Small intestine (tissue), 7 donors: ENCODE data around the gene NCK1. TPM values are rescaled to one million over a fixed set of nuclear protein-coding genes. Genes with fewer than 3 reads are reported as not detected.

ENCODE experiments used
- DNase-seq, 2 donors: peaks; one replicate each; pipeline versions ENCODE4 v3.0.0 to v3.0.0-alpha.2; 2013
- FAIRE-seq: peaks from 2 replicates; lab custom pipeline; 2012; peaks lifted over from hg19 to GRCh38; lab: Jason Lieb, UNC
- H3K27ac ChIP-seq, 3 donors: one replicate each; pipeline ENCODE4 v1.5.1; 2013; ENCODE audit warnings: low read length in 2 of 3, mild to moderate bottlenecking in 2 of 3, control low read depth in 1 of 3, inconsistent platforms in 1 of 3, low read depth in 1 of 3, moderate library complexity in 1 of 3
- H3K27me3 ChIP-seq, 3 donors: one replicate each; pipeline ENCODE4 v1.6.1; 2013; ENCODE audit warnings: low read length in 3 of 3, inconsistent platforms in 1 of 3; ENCODE audit not compliant: control insufficient read depth in 3 of 3, insufficient read depth in 3 of 3
- H3K36me3 ChIP-seq, 3 donors: one replicate each; pipeline ENCODE4 v1.6.1; 2013; ENCODE audit warnings: low read length in 3 of 3, inconsistent platforms in 1 of 3, low read depth in 1 of 3, mild to moderate bottlenecking in 1 of 3, moderate library complexity in 1 of 3; ENCODE audit not compliant: control insufficient read depth in 3 of 3, insufficient read depth in 2 of 3
- H3K4me1 ChIP-seq, 3 donors: one replicate each; pipeline ENCODE4 v1.6.1; 2013; ENCODE audit warnings: low read length in 2 of 3, inconsistent platforms in 1 of 3, low read depth in 1 of 3, mild to moderate bottlenecking in 1 of 3, moderate library complexity in 1 of 3; ENCODE audit not compliant: control insufficient read depth in 3 of 3, insufficient read depth in 2 of 3
- H3K4me3 ChIP-seq, 3 donors: one replicate each; pipeline ENCODE4 v1.5.1; 2013; ENCODE audit warnings: low read length in 3 of 3, control low read depth in 1 of 3, inconsistent platforms in 1 of 3, low read depth in 1 of 3, mild to moderate bottlenecking in 1 of 3, moderate library complexity in 1 of 3
- H3K9me3 ChIP-seq, 2 donors: one replicate each; pipeline ENCODE4 v1.6.1; 2013; ENCODE audit warnings: low read depth in 1 of 2, low read length in 1 of 2; ENCODE audit not compliant: control insufficient read depth in 2 of 2, insufficient read depth in 1 of 2
- WGBS, 3 donors: extraction: QIAGEN DNeasy Blood & Tissue Kit; methylation state at CpG; one replicate each; pipeline ENCODE4 v1.1.7; 2013; 5-methylcytosine and 5-hydroxymethylcytosine counted together
- polyA plus RNA-seq, 4 donors: library from polyadenylated mRNA; stranded (reverse) in 3 of 4; unstranded in 1 of 4; fragments of 200-250 nt in 3 of 4; fragments of 120-200 nt in 1 of 4; gene quantifications; one replicate each; pipeline versions ENCODE4 v1.2.1 to v1.2.3, GENCODE V29; 2013
- donor health status: healthy with polysubstance abuse.
- donor health status: control.
- donor health status: control.
- donor health status: Bipolar disorder and iron deficiency.
- donor health status: healthy.

Gene NCK1
- polyA plus RNA-seq, 4 donors: 8.9 to 28.4 (median 15.2) TPM

DNA sequence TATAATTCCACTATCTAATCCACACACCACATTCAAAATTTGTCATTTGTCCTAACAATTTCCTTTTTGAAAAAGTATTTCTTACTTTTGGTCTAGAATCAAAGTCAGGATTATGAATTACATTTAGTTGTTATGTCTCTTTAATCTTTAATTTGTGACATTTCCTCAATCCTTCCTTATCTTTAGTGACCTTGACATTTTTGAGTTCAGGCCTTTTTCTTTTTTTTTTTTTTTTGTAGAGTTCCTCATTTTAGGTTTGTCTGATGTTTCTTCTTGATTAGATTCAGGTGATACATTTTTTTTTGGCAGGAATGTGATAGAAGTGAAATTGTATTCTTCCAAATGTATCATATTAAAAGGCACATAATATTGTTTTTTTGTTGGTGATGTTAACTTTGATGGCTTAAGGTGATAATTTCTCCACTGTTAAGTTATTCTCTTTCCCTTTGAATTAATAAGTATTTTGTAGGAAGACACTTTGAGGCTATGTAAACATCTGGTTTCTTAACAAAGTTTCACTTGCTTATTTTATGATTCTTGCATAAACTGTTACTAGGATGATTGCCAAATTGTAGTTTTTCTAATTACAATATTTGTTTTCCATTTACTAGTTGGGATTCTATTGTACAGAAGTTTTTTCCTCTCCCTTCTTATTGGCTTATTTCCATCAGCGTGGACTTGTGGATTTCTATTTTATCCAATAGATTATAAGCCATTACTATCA lies 26.8 kb upstream of the NCK1 start:
- peaks cover 0 to 2% (median 0%) of the 10 kb centered on the region in 3 donors for H3K4me1 ChIP-seq
- peaks cover 0 to 2% (median 0%) of the 10 kb centered on the region in 3 donors for H3K36me3 ChIP-seq
- H3K9me3 ChIP-seq: no peaks in the 10 kb centered on the region
- no peak overlapping the region for H3K4me3 ChIP-seq
- 73 to 86% (median 83%) methylated on average over 1 of the region's 1 CpG for WGBS, 3 donors
- no peak for FAIRE-seq
- H3K27me3 ChIP-seq: no peaks in the 10 kb centered on the region
- H3K27ac ChIP-seq: no peak overlapping the region
- no peak for DNase-seq

DNA sequence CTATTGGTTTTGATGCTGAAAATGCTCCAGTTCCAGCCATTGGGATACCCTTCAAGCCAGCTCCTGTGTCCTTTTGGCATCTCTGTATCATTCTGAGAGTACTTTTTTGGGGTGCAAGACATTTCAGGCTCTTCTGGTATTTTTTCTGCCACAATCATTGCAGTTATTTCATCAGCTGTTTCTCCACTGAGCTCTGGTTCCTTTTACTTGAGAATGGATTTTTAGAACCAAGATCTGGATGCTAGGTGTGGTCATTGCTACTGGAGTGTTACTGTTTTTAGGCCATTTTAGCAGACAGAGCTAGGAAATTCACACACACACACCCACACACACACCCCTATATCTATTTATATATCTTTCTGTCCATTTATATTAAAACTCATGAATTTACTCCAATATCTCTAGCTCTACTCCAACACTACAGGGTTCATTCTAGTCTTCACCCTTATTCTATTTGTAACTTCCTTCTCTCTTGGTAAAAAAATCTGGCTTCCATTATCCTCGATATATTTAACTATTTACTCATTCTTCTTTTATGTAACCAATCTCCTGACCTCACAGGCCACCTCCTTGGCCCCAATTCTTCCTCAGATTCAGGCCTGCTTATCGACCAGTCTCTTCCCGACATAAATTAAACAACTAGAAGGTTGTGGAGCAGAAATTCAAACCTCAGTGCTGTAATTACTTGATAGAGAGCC lies 26.0 kb upstream of the NCK1 start:
- H3K4me1 ChIP-seq: peaks cover 0 to 2% (median 0%) of the 10 kb centered on the region in 3 donors
- no peaks in the 10 kb centered on the region for H3K9me3 ChIP-seq
- no peak for FAIRE-seq
- peaks cover 0 to 2% (median 0%) of the 10 kb centered on the region in 3 donors for H3K36me3 ChIP-seq
- no peaks in the 10 kb centered on the region for H3K27me3 ChIP-seq
- 43 to 52% (median 44%) methylated on average over 3 of the region's 3 CpGs for WGBS, 3 donors
- no peak overlapping the region for H3K4me3 ChIP-seq
- no peak for DNase-seq
- no peak overlapping the region for H3K27ac ChIP-seq

DNA sequence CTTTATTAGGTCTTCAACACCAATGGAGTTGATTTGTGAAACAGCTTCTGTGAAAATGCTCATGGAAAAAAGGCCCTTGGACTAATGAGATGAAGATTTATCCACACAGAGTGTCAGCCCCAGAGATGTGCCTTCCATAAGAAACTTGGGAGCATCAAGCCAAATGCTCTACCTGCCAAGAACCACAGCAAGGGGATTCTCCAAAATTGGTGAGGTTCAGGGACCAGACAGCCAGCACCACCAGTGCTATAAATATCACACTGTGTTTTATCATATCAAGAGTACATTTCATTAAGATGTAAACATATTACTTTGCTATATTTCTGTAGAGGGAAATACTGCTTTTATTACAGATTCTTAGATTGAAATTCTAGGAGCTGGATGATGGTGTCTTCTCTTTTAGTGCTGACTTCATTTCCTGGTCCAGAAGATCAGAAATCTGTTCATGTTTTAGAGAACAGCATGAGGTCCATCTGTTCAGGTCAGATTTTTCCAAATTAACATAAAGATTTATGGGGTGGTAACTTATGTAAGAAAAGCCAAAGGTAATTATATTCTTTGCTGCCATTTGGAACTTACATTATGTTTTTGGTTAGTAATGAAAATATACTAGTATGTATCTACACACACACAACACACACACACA lies 25.4 kb upstream of the NCK1 start:
- Histone ChIP-seq H3K4me1 (peaks cover 0 to 2% (median 0%) of the 10 kb centered on the region in 3 donors), H3K4me3 (no peak overlapping the region), H3K9me3 (no peaks in the 10 kb centered on the region), H3K27me3 (no peaks in the 10 kb centered on the region), H3K27ac (no peak overlapping the region), H3K36me3 (peaks cover 0 to 2% (median 0%) of the 10 kb centered on the region in 3 donors)
- FAIRE-seq (no peak), DNase-seq (no peak)

DNA sequence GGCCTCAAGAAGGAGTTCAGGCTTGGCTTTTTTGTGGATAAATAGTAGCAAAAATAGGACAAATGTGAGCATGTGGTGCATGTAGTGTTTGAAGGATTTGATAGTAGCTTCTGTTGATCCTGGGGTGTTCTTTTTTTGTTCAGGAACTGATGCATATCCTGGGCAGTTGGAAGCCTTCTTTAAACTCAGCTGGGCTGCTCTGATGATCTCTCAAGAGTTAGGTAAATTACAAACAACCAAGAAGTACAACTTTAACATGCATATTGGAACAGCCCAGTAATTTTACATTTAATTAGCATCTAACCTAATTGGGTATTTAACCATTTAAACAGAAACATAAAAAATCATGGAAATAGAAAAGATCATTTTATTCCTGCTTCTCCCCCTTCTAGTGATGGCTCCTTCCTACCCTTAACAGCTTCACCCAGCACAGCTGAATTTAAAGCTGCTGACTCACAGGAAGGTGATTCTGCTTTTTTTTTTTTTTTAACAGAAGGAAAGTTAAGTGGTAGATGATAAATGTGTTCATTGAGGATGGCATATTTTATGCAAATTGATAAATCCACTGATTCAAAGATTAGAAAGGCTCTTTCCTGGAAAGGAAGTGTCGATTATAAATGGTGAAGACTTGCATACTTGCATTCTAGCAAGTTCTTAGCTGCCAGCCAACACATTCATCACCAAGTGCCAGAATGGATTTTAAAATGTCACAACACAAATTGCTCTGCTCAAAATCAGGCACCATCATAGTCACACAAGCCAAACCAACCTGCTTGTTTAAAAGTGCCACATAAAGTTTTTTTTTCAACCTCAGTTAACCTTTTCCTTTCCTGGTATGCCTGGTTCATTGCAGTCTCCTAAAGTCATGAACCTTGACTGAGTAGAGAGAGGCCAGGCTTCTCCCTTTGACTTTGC lies 23.1 kb upstream of the NCK1 start:
- Histone ChIP-seq H3K4me3 (no peak overlapping the region), H3K9me3 (no peaks in the 10 kb centered on the region), H3K27me3 (no peaks in the 10 kb centered on the region), H3K27ac (no peak overlapping the region), H3K36me3 (peaks cover 0 to 10% (median 0%) of the 10 kb centered on the region in 3 donors), H3K4me1 (peaks cover 0 to 2% (median 0%) of the 10 kb centered on the region in 3 donors)
- DNase-seq: no peak
- no peak for FAIRE-seq
- 48 to 72% (median 54%) methylated on average over 1 of the region's 1 CpG for WGBS, 3 donors

DNA sequence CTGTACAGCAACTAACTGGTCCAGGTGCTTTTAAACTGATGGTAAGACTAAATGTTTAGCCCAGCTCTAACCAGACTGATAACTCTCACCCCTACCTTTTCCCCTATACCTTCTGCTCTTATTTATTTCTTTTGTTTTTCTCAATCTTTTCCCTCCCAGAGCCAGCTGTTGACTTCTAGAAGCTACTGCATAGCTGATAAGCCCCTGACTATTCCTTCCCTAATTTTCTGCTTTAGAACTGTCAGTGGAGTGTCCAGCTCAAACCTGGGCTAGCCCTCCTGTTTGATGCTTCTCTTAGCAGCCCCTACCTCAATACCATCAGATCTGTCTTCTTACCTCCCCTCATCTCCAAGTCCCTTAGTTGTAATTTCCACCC lies 22.5 kb upstream of the NCK1 start:
- DNase-seq (no peak), FAIRE-seq (no peak)
- H3K4me1 ChIP-seq: peaks cover 0 to 2% (median 0%) of the 10 kb centered on the region in 3 donors
- H3K9me3 ChIP-seq: no peaks in the 10 kb centered on the region
- H3K27me3 ChIP-seq: no peaks in the 10 kb centered on the region
- peaks cover 0 to 13% (median 0%) of the 10 kb centered on the region in 3 donors for H3K36me3 ChIP-seq
- H3K4me3 ChIP-seq: no peak overlapping the region
- H3K27ac ChIP-seq: no peak overlapping the region

DNA sequence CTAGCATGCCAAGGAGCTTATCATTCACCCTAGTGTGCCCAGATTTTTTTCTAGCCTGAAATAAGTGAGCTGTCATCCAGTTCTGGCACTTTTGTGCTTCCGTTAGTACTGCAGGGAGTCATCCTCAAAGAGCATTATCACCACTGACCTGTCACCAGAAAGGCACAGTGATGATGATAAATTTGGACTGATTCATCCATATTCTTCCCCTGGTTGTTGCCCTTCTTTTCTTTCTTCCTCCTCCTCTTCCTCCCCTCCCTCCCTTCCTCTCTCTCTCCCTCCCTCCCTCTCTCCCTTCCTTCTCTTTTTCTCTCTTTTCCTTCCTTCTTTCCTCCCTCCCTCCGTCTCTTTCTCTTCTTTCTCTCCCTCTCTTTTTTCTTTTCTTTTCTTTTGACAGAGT lies 21.8 kb upstream of the NCK1 start:
- Histone ChIP-seq H3K27ac (no peak overlapping the region), H3K4me3 (no peak overlapping the region), H3K4me1 (peaks cover 0 to 2% (median 0%) of the 10 kb centered on the region in 3 donors), H3K27me3 (no peaks in the 10 kb centered on the region), H3K36me3 (peaks cover 0 to 13% (median 0%) of the 10 kb centered on the region in 3 donors), H3K9me3 (no peaks in the 10 kb centered on the region)
- DNase-seq (no peak), FAIRE-seq (no peak)
- 91 to 97% (median 94%) methylated on average over 2 of the region's 2 CpGs for WGBS, 3 donors

DNA sequence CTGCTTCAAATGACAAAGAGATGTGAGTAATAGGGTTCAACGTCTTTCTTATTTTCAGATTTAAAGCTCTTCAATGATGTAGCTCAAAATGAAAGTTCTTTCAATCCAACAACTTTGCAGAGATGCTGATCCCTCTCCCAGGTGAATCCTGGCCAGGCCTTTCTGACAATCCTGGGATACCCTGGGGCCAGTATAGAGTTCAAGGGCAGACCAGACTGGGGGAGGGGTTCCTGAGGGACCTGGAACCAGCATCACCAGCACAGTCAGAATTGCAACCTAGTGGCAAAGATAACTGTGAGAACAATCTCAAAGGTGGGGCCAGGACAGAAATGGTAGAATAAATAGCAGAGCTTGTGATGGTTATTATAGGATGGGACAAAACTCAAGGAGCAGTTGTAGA lies 19.7 kb upstream of the NCK1 start:
- H3K36me3 ChIP-seq: peaks cover 0 to 15% (median 0%) of the 10 kb centered on the region in 3 donors
- H3K4me3 ChIP-seq: no peak overlapping the region
- H3K9me3 ChIP-seq: no peaks in the 10 kb centered on the region
- no peak for FAIRE-seq
- H3K27ac ChIP-seq: no peak overlapping the region
- WGBS, 3 donors: 86 to 97% (median 88%) methylated on average over 1 of the region's 1 CpG
- DNase-seq: no peak
- no peaks in the 10 kb centered on the region for H3K27me3 ChIP-seq
- no peaks in the 10 kb centered on the region for H3K4me1 ChIP-seq

DNA sequence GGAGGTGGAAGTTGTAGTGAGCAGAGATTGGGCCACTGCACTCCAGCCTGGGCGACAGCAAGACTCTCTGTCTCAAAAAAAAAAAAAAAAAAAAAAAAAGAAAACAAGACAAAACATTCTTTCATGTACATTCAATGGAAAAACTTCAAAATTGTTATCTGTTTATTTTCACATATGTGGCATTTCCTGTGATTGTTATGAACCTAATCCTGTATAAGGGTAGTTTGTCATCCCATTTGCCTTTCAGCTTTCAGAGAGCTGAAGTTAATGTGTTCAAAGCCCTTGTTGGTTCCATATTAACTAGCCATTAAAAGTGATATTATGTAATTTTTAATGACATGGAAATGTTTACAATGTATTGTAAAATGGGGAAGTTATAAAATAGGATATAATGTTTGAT lies 17.3 kb upstream of the NCK1 start:
- DNase-seq (no peak), FAIRE-seq (no peak)
- Histone ChIP-seq H3K36me3 (peaks cover 0 to 13% (median 0%) of the 10 kb centered on the region in 3 donors), H3K4me1 (no peaks in the 10 kb centered on the region), H3K27me3 (no peaks in the 10 kb centered on the region), H3K9me3 (no peaks in the 10 kb centered on the region), H3K27ac (no peak overlapping the region), H3K4me3 (no peak overlapping the region)
- 89 to 94% (median 91%) methylated on average over 1 of the region's 1 CpG for WGBS, 3 donors
